Measurements from ENCODE around the gene TMEM18. TPM values are rescaled to one million over a fixed set of nuclear protein-coding genes. Genes with fewer than 3 reads are reported as not detected.

TMEM18 gene
- total RNA-seq, 2 experiments from 2014 or later: 25.6 to 26.3 TPM

DNA sequence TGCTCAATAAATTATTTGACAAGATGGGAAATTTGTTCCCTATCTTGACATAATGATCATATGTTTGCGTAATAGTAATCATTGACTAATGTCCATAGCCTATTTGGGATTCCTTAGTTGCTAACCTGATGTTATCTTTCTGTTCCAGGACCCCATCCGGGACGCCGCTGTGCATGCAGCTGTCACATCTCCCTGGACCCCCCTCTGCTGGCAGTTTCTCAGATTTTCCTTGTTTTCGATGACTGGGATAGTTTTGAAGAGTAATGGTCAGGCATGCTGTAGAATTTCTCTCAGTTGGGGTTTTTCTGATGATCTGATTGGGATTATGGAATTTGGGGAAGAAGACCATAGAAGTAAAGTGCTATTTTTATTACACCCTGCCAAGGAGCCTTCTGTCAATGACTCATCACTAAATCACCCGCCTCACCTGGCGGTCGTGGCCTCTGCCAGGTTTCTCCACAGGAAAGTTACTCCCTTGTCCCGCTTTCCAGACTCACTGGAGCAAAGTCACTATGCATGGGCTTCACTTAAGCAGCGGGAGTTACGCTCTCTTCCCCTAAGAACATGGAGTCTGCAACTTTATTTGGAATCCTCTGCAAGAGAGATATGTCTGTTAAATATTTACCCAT is 19.9 kb upstream of the TMEM18 start:
- Histone ChIP-seq H3K36me3 (ENCODE audit: insufficient read depth, low read length) (no peaks in the 10 kb centered on the region), H3K27ac (ENCODE audit: low read depth in 1 of 2, low read length in 2 of 2) (no peak overlapping the region), H3K4me3 (ENCODE audit: low read length) (no peak overlapping the region), H3K4me1 (ENCODE audit: insufficient read depth, low read length) (no peaks in the 10 kb centered on the region), H3K9me3 (ENCODE audit: control insufficient read depth in 1 of 2, insufficient read depth in 1 of 2, low read length in 2 of 2) (no peaks in the 10 kb centered on the region), H3K27me3 (ENCODE audit: control insufficient read depth in 1 of 2, insufficient read depth in 2 of 2, low read length in 2 of 2) (no peaks in the 10 kb centered on the region)
- Mint-ChIP-seq H3K4me1 (ENCODE audit: low read depth) (no peaks in the 10 kb centered on the region), H3K36me3 (ENCODE audit: low read depth) (no peaks in the 10 kb centered on the region), H3K27me3 (peaks cover 28% of the 10 kb centered on the region), H3K9me3 (no peaks in the 10 kb centered on the region), H3K4me3 (no peak overlapping the region), H3K27ac (no peak overlapping the region)
- TF ChIP-seq, protein P1, sequence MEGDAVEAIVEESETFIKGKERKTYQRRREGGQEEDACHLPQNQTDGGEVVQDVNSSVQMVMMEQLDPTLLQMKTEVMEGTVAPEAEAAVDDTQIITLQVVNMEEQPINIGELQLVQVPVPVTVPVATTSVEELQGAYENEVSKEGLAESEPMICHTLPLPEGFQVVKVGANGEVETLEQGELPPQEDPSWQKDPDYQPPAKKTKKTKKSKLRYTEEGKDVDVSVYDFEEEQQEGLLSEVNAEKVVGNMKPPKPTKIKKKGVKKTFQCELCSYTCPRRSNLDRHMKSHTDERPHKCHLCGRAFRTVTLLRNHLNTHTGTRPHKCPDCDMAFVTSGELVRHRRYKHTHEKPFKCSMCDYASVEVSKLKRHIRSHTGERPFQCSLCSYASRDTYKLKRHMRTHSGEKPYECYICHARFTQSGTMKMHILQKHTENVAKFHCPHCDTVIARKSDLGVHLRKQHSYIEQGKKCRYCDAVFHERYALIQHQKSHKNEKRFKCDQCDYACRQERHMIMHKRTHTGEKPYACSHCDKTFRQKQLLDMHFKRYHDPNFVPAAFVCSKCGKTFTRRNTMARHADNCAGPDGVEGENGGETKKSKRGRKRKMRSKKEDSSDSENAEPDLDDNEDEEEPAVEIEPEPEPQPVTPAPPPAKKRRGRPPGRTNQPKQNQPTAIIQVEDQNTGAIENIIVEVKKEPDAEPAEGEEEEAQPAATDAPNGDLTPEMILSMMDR (IDR thresholded peaks at IDR 0.05): no peak
- POLR2A ChIA-PET: no interaction called here
- intact Hi-C loops (cut with DNase I, micrococcal nuclease): no loop called here
- ATAC-seq (ENCODE audit: poor library complexity): no peak
- CTCF ChIA-PET: no interaction called here
- DNase-seq: no peak

DNA sequence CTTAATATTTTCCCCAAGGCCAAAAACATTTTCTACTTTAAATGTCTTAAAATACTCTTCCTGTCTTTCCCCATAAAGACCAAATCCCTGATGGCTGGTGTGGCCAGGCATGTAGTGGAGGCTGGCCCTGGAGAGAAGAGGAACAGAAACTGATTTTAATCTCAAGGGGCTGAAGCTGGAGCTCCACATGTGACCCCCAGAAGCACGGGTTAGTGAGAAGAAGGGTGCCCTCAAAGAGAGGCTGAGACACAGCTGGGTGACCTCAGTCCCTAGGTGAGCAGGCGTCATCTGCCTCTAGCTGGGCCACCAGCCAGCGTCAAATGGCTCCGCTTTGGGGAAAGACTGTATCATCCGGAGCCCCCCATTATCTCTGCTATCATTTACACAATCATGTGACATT is 19.3 kb upstream of the TMEM18 start:
- H3K4me1 Mint-ChIP-seq (ENCODE audit: low read depth): no peaks in the 10 kb centered on the region
- TF ChIP-seq, protein P1 (IDR thresholded peaks at IDR 0.05): no peak
- DNase-seq (no peak), ATAC-seq (ENCODE audit: poor library complexity) (no peak)
- H3K9me3 ChIP-seq (ENCODE audit: control insufficient read depth in 1 of 2, insufficient read depth in 1 of 2, low read length in 2 of 2): no peaks in the 10 kb centered on the region
- POLR2A ChIA-PET: no interaction called here
- no peaks in the 10 kb centered on the region for H3K36me3 Mint-ChIP-seq (ENCODE audit: low read depth)
- H3K36me3 ChIP-seq (ENCODE audit: insufficient read depth, low read length): no peaks in the 10 kb centered on the region
- intact Hi-C loops (cut with DNase I, micrococcal nuclease): no loop called here
- H3K27ac ChIP-seq (ENCODE audit: low read depth in 1 of 2, low read length in 2 of 2): no peak overlapping the region
- H3K4me3 Mint-ChIP-seq: no peak overlapping the region
- no peaks in the 10 kb centered on the region for H3K4me1 ChIP-seq (ENCODE audit: insufficient read depth, low read length)
- H3K27me3 Mint-ChIP-seq: peaks cover 21% of the 10 kb centered on the region
- no peak overlapping the region for H3K4me3 ChIP-seq (ENCODE audit: low read length)
- no peak overlapping the region for H3K27ac Mint-ChIP-seq
- no peaks in the 10 kb centered on the region for H3K9me3 Mint-ChIP-seq
- CTCF ChIA-PET: no interaction called here
- H3K27me3 ChIP-seq (ENCODE audit: control insufficient read depth in 1 of 2, insufficient read depth in 2 of 2, low read length in 2 of 2): no peaks in the 10 kb centered on the region

DNA sequence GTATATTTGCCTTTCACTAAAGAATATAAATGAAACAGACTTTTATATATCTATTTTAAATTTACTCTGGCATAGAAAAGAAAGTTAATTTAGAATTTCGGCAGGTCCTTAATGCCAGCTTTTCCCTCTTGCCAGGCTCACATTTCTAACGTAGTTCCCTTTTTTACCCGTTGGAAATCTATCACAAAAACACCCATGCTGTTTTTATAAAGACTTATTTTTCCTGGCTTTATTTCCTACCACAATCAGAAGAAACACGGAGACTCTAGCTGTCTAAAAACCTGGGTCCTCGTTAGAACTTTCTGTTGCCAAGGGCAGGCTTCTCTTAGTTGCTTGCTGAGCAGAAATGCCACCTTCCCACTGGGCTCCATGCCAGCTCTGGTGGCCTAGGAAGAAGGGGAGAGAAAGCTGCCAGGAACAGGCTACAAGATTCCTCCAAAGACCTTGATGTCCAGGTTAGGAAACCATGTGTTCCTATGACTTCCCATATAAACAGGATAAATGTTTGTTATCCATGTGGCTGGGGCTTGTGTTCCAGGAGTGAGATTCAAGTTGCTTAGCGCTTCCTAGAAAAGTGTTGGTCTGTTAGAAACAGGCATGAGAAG is 17.8 kb upstream of the TMEM18 start:
- Mint-ChIP-seq H3K4me3 (no peak overlapping the region), H3K27me3 (peaks cover 21% of the 10 kb centered on the region), H3K4me1 (ENCODE audit: low read depth) (no peaks in the 10 kb centered on the region), H3K36me3 (ENCODE audit: low read depth) (no peaks in the 10 kb centered on the region), H3K9me3 (no peaks in the 10 kb centered on the region), H3K27ac (no peak overlapping the region)
- Histone ChIP-seq H3K27ac (ENCODE audit: low read depth in 1 of 2, low read length in 2 of 2) (no peak overlapping the region), H3K36me3 (ENCODE audit: insufficient read depth, low read length) (no peaks in the 10 kb centered on the region), H3K27me3 (ENCODE audit: control insufficient read depth in 1 of 2, insufficient read depth in 2 of 2, low read length in 2 of 2) (no peaks in the 10 kb centered on the region), H3K9me3 (ENCODE audit: control insufficient read depth in 1 of 2, insufficient read depth in 1 of 2, low read length in 2 of 2) (no peaks in the 10 kb centered on the region), H3K4me1 (ENCODE audit: insufficient read depth, low read length) (no peaks in the 10 kb centered on the region), H3K4me3 (ENCODE audit: low read length) (no peak overlapping the region)
- POLR2A ChIA-PET: no interaction called here
- no peak for ATAC-seq (ENCODE audit: poor library complexity)
- DNase-seq: no peak
- TF ChIP-seq, protein P1 (IDR thresholded peaks at IDR 0.05): no peak
- intact Hi-C loops (cut with DNase I, micrococcal nuclease): no loop called here
- CTCF ChIA-PET: no interaction called here
